ENCODE results near the gene SHANK1. TPM values are rescaled to one million over a fixed set of nuclear protein-coding genes. Genes with fewer than 3 reads are reported as not detected.
"Not testable (repeated sequence)": the region's sequence is repeated elsewhere in the genome, so short reads cannot be mapped to it uniquely, and the experiment has no call there.

SHANK1 gene
- 2.7 and 7.1 TPM in 2 replicates for total RNA-seq (2014; rRNA removed; shearing (Covaris generic))
- 0.58 and 0.62 TPM in 2 replicates for polyA plus RNA-seq (2016; fragmentation: Nextera tagmentation; extraction: Ambion mirVana)

DNA sequence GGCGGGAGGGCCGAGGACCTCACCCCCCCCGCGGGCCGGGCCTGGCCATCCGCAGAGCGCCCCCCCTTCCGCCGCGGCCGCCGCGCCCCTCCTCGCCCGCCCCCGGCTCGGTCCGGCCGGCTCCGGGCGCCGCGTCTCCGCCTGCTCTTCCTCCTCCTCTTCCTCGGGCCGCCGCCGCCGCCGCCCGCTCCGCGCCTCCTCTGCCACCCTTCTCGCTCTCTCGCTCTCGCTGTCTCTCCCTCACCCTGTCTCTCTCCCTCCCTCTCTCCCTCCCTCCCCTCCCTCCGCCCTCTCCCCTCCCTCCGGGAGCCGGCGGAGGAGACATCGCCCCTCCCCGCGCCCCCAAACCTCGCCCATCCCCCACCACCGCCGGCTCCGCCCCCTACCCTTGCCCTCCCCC lies at the start of gene SHANK1:
Gene SHANK1 (minus strand): TSS at position 237 of the 400 bp plus-strand sequence. CDS start 2,883 bp downstream, outside the sequence.
- peak within 1 kb of the TSS; percentile 60 for H2AFZ ChIP-seq
- in situ Hi-C loops (cut with MboI) = no loop called here

DNA sequence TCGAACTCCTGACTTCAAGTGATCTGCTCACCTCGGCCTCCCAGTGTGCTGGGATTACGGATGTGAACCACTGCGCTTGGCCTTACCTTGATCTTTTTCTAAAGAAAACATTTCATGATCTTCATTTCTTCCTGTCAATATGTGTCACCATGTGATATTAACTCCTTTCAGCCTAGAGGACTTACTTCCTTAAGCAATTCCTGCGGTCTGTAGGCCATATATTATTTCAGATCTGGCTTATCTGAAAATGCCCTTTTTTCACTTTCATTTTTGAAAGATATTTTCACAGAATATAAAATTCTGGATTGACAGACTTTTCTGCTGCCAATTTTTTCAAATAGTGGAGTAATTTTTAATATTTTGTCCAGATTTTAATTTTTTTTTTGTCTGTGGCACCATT lies 48.7 kb upstream of the SHANK1 start:
- Histone ChIP-seq H3K27me3 (replicated peaks; ENCODE audit: insufficient read depth) (no peaks in the 10 kb centered on the region; the same call in 1 of the 2 replicates), H3K79me2 (ENCODE audit: insufficient read depth) (no peaks in the 10 kb centered on the region), H3F3A (ENCODE audit: insufficient read depth) (no peaks in the 10 kb centered on the region), H4K20me1 (ENCODE audit: insufficient read depth) (no peaks in the 10 kb centered on the region), H3K9me3 (ENCODE audit: low read depth) (no peaks in the 10 kb centered on the region), H3K36me3 (ENCODE audit: low read depth) (no peaks in the 10 kb centered on the region), H3K27ac (no peak overlapping the region), H3K4me3 (no peak overlapping the region), H3K4me2 (ENCODE audit: unreplicated experiment) (no peak overlapping the region), H3K9ac (no peak overlapping the region), H3K4me1 (ENCODE audit: insufficient read depth) (no peaks in the 10 kb centered on the region), H3K9me2 (ENCODE audit: insufficient read depth) (no peaks in the 10 kb centered on the region), H2AFZ (no peak overlapping the region)
- WGBS, 2 experiments (ENCODE audit: low coverage in 1 of 2, low lambda C conversion rate in 2 of 2, missing lambda C conversion rate in 2 of 2) = 40 to 49% methylated on average over 5 of the region's 5 CpGs
- TF ChIP-seq EZH2phosphoT487 (IDR thresholded peaks at IDR 0.05; ENCODE audit: insufficient read depth, low read depth) = no peak
- no peak for TF ChIP-seq EZH2 (IDR thresholded peaks at IDR 0.05; ENCODE audit: insufficient read depth, poor library complexity, severe bottlenecking)
- DNase-seq = no peak
- in situ Hi-C loops (cut with MboI) = no loop called here

More for the DNA sequence above, at the start of gene SHANK1:
- Histone ChIP-seq H3K36me3 (ENCODE audit: low read depth) (no peaks in the 10 kb centered on the region), H3K4me2 (ENCODE audit: unreplicated experiment) (peak within 1 kb of the TSS; percentile 77), H3K9me3 (ENCODE audit: low read depth) (no peaks in the 10 kb centered on the region), H3F3A (ENCODE audit: insufficient read depth) (peaks cover 6% of the 10 kb centered on the region; the same call in 1 of the 2 replicates), H3K79me2 (ENCODE audit: insufficient read depth) (peaks cover 8% of the 10 kb centered on the region; the same call in 1 of the 2 replicates), H3K9me2 (ENCODE audit: insufficient read depth) (no peaks in the 10 kb centered on the region), H3K27me3 (replicated peaks; ENCODE audit: insufficient read depth) (no peaks in the 10 kb centered on the region), H3K4me1 (ENCODE audit: insufficient read depth) (0 out of 2 replicates have a peak, but pooled peaks cover 12% of the 10 kb centered on the region), H4K20me1 (ENCODE audit: insufficient read depth) (no peaks in the 10 kb centered on the region), H3K27ac (peak within 1 kb of the TSS; percentile 78), H3K4me3 (peak within 1 kb of the TSS; percentile 69), H3K9ac (no peak within 1 kb of the TSS)
- peak; percentile 37 for DNase-seq
- TF ChIP-seq EZH2 (IDR thresholded peaks at IDR 0.05; ENCODE audit: insufficient read depth, poor library complexity, severe bottlenecking) (no peak), EZH2phosphoT487 (IDR thresholded peaks at IDR 0.05; ENCODE audit: insufficient read depth, low read depth) (no peak)
- WGBS, 2 experiments (ENCODE audit: low coverage in 1 of 2, low lambda C conversion rate in 2 of 2, missing lambda C conversion rate in 2 of 2) = 3% methylated on average over 35 of the region's 47 CpGs; no CpG with 5 or more reads in 1 of the 2 experiments

DNA sequence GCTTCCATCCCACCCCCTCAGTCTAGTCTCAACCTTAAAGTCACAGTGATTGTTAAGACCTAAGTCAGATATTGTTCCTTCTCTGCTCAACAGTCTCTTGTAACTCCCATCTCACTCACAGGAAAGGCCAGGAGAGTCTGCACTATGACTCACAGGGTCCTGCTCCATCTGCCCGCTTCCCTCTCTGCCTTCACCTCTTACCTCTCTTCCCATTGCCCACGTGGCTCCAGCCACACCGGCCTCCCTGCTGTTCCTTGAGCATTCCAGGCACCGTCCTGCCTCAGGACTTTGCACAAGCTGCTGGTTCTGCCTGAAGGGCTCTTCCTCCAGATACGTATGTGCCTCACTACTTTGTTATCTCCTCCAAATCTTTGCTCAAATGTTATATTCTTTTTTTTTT lies 47.7 kb upstream of the SHANK1 start:
- H3K9me2 ChIP-seq (ENCODE audit: insufficient read depth); H3K9ac ChIP-seq; H3K36me3 ChIP-seq (ENCODE audit: low read depth); H3K27me3 ChIP-seq (replicated peaks; ENCODE audit: insufficient read depth); DNase-seq; H3K79me2 ChIP-seq (ENCODE audit: insufficient read depth); H2AFZ ChIP-seq; H3K4me1 ChIP-seq (ENCODE audit: insufficient read depth); H3K27ac ChIP-seq; H4K20me1 ChIP-seq (ENCODE audit: insufficient read depth); H3K9me3 ChIP-seq (ENCODE audit: low read depth); H3K4me3 ChIP-seq; H3K4me2 ChIP-seq (ENCODE audit: unreplicated experiment); H3F3A ChIP-seq (ENCODE audit: insufficient read depth); in situ Hi-C loops (cut with MboI): not testable (repeated sequence)
- WGBS, 2 experiments (ENCODE audit: low coverage in 1 of 2, low lambda C conversion rate in 2 of 2, missing lambda C conversion rate in 2 of 2) = 7 to 20% methylated on average over 5 of the region's 5 CpGs

DNA sequence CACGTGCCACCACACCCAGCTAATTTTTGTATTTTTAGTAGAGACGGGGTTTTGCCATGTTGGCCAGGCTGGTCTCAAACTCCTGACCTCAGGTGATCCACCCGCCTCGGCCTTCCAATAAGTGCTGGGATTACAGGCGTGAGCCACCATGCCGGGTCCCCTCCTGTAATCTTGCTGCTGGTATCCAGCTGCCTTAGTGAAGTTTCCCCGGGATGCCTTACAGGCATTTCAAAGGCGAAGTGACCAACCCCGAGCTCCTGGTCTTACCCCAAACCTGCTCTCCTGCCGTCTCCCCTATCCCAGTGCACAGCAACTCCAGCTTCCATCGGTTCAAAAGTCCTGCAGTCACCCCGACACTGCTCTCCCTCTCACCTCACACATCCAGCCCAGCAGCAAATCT lies 47.1 kb upstream of the SHANK1 start:
- H2AFZ ChIP-seq; H3K79me2 ChIP-seq (ENCODE audit: insufficient read depth); H3F3A ChIP-seq (ENCODE audit: insufficient read depth); DNase-seq; H3K4me3 ChIP-seq; H3K27ac ChIP-seq; in situ Hi-C loops (cut with MboI); H3K4me2 ChIP-seq (ENCODE audit: unreplicated experiment); H3K9ac ChIP-seq; H3K27me3 ChIP-seq (replicated peaks; ENCODE audit: insufficient read depth); H3K4me1 ChIP-seq (ENCODE audit: insufficient read depth); H4K20me1 ChIP-seq (ENCODE audit: insufficient read depth); H3K9me2 ChIP-seq (ENCODE audit: insufficient read depth); H3K9me3 ChIP-seq (ENCODE audit: low read depth); H3K36me3 ChIP-seq (ENCODE audit: low read depth): not testable (repeated sequence)
- WGBS, 2 experiments (ENCODE audit: low coverage in 1 of 2, low lambda C conversion rate in 2 of 2, missing lambda C conversion rate in 2 of 2) = 45 to 52% methylated on average over 10 to 12 of the region's 12 CpGs

DNA sequence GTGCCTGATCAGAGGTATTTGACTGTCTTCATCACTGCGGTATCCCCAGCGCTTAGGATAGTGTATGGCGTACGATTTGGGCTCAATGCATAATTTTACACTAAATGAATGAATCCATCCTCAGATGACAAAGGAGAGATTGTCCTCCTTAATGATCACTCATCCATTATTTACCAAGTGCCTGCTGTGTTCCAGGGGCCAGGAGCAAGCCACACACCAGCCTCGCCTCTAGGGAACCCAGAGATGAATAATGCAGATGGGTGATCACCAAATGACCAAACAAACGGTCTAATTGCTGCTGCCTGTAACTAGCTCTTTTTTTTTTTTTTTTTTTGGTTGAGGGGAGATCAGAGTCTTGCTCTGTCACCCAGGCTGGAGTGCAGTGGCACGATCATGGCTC lies 44.8 kb upstream of the SHANK1 start:
- no peak overlapping the region for H3K4me3 ChIP-seq
- no peaks in the 10 kb centered on the region for H3K4me1 ChIP-seq (ENCODE audit: insufficient read depth)
- no peak overlapping the region for H3K9ac ChIP-seq
- H3K9me2 ChIP-seq (ENCODE audit: insufficient read depth) = no peaks in the 10 kb centered on the region
- H4K20me1 ChIP-seq (ENCODE audit: insufficient read depth) = no peaks in the 10 kb centered on the region
- no peak for TF ChIP-seq EZH2 (IDR thresholded peaks at IDR 0.05; ENCODE audit: insufficient read depth, poor library complexity, severe bottlenecking)
- no peak for TF ChIP-seq EZH2phosphoT487 (IDR thresholded peaks at IDR 0.05; ENCODE audit: insufficient read depth, low read depth)
- DNase-seq = no peak
- no peak overlapping the region for H2AFZ ChIP-seq
- no peaks in the 10 kb centered on the region; the same call in 1 of the 2 replicates for H3K27me3 ChIP-seq (replicated peaks; ENCODE audit: insufficient read depth)
- no peaks in the 10 kb centered on the region for H3K9me3 ChIP-seq (ENCODE audit: low read depth)
- H3K27ac ChIP-seq = no peak overlapping the region
- in situ Hi-C loops (cut with MboI) = no loop called here
- H3K79me2 ChIP-seq (ENCODE audit: insufficient read depth) = no peaks in the 10 kb centered on the region
- no peaks in the 10 kb centered on the region for H3F3A ChIP-seq (ENCODE audit: insufficient read depth)
- no peaks in the 10 kb centered on the region for H3K36me3 ChIP-seq (ENCODE audit: low read depth)
- WGBS, 2 experiments (ENCODE audit: low coverage in 1 of 2, low lambda C conversion rate in 2 of 2, missing lambda C conversion rate in 2 of 2) = 54 to 56% methylated on average over 7 of the region's 7 CpGs
- no peak overlapping the region for H3K4me2 ChIP-seq (ENCODE audit: unreplicated experiment)

DNA sequence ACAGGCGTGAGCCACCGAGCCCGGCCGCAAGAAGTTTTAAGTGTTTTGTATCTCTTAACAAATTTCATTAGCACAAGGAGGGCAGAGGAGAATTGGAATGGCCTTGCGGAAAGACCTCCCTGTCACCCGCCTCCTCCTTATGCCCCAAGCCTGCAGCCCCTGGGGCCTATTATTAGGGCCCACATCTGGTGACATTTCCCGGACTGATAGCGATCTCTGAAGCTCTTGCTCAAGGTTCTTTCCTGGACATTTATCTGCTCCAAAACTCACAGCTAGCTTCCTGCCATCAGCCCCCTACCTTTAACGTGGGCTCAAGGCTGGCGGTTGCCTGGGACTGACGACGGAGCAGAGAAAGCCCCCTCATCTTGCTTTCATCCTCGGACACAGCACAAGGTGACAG lies 43.9 kb upstream of the SHANK1 start:
- WGBS, 2 experiments (ENCODE audit: low coverage in 1 of 2, low lambda C conversion rate in 2 of 2, missing lambda C conversion rate in 2 of 2) = 38 to 44% methylated on average over 10 to 13 of the region's 13 CpGs
- H3K36me3 ChIP-seq (ENCODE audit: low read depth); DNase-seq; H3F3A ChIP-seq (ENCODE audit: insufficient read depth); H3K9me3 ChIP-seq (ENCODE audit: low read depth); H3K79me2 ChIP-seq (ENCODE audit: insufficient read depth); H4K20me1 ChIP-seq (ENCODE audit: insufficient read depth); H3K9ac ChIP-seq; H3K4me1 ChIP-seq (ENCODE audit: insufficient read depth); H2AFZ ChIP-seq; H3K27ac ChIP-seq; H3K4me3 ChIP-seq; in situ Hi-C loops (cut with MboI); H3K27me3 ChIP-seq (replicated peaks; ENCODE audit: insufficient read depth); H3K9me2 ChIP-seq (ENCODE audit: insufficient read depth); H3K4me2 ChIP-seq (ENCODE audit: unreplicated experiment): not testable (repeated sequence)

DNA sequence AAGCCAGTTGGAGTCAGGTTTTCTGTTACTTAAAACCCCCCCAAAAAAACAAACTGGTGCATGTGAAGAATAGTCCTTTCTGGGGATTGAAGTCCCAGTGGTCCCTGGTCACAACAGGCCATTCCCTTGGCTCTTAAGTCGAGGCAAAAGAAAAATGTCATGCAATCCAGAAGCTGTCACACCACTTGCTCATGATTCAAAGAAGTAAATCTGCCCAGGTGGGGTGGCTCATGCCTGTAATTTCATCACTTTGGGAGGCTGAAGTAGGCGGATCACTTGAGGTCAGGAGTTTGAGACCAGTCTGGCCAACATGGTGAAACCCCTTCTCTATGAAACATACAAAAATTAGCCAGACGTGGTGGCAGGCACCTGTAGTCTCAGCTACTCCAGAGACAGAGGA lies 41.9 kb upstream of the SHANK1 start:
- H3K4me3 ChIP-seq; H3K79me2 ChIP-seq (ENCODE audit: insufficient read depth); H3K4me2 ChIP-seq (ENCODE audit: unreplicated experiment); H3K9ac ChIP-seq; in situ Hi-C loops (cut with MboI); H4K20me1 ChIP-seq (ENCODE audit: insufficient read depth); H3K9me2 ChIP-seq (ENCODE audit: insufficient read depth); H3K9me3 ChIP-seq (ENCODE audit: low read depth); H2AFZ ChIP-seq; H3K27me3 ChIP-seq (replicated peaks; ENCODE audit: insufficient read depth); H3K4me1 ChIP-seq (ENCODE audit: insufficient read depth); DNase-seq; H3F3A ChIP-seq (ENCODE audit: insufficient read depth); H3K36me3 ChIP-seq (ENCODE audit: low read depth); H3K27ac ChIP-seq: not testable (repeated sequence)
- 18 to 33% methylated on average over 3 of the region's 3 CpGs for WGBS, 2 experiments (ENCODE audit: low coverage in 1 of 2, low lambda C conversion rate in 2 of 2, missing lambda C conversion rate in 2 of 2)
